ENCODE measurements around the gene KIAA1671.

DNA sequence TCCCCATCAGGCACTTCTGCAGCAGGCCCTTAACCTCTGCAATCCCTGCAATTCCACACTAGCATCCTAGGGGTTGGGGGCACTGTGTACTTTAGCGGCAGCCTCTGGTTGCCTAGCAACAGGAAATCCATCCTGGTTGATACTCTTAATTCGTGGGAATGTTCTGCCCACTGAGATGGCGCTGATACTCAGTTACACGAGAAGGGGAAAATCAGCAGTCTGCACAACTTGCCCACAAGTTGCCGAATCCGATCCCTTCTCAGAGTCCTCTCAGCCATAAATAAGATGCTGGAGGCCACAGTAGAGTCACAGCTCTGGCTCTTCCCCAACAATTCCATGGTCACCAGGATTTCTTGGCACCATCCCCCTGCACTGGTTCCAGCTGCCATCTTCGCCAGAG lies 189.6 kb downstream of the KIAA1671 start:
- TF ChIP-seq CTCF (conservative IDR thresholded peaks at IDR 0.05; ENCODE audit: low read depth, low read length) = no peak
- TF ChIP-seq EZH2 (IDR thresholded peaks at IDR 0.05; ENCODE audit: borderline replicate concordance, low read depth, low read length, poor library complexity, severe bottlenecking) = no peak

Measured in A673 (cell line).